HG03280 (cell line): ENCODE measurements around the gene LRRC8E.
"Not testable (repeated sequence)": the region's sequence is repeated elsewhere in the genome, so short reads cannot be mapped to it uniquely, and the experiment has no call there.

ENCODE experiments used
- ATAC-seq: cut with Tn5 transposase; IDR thresholded peaks from one replicate; pipeline ENCODE4 v1.9.1; 2021; ENCODE audit warnings: mild to moderate bottlenecking, moderate library complexity; ENCODE audit not compliant: unreplicated experiment

The LRRC8E gene

GRCh38 chr19:7853770-7854128 lies 34.6 kb upstream of the LRRC8E start:
- no peak for ATAC-seq

DNA sequence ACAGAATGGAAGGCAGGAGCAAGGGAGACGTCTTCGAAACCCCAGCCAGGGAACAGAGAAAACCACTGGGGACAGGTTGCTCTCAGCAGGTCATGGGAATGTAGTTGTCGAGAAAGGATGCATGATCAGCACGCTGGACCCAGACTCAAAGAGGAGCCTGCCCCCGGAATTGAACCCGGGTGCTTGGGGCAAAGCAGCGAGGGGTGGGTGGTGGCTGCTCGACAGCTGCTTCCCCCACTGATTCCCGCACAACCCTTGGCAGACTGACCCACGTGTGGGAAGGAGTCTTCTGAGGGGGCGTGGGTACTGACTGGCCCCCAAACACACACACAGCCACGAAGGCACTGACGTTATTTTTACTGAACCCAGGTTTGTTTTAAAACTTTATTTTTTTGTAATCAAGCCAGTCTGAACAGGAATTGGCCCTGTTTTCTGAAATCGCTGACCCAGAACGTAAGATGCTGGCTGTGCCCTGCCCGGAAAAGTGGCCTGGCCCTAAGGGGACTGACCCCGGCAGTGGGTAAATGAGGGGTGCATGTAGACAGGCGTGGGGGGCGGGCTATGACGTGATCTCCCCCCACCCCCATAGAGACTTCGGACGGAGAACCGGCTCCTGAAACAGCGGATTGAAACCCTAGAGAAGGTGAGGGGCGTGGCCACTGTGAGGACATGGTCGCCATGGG lies 32.7 kb upstream of the LRRC8E start:
- ATAC-seq = no peak

- ATAC-seq = no peak
These were observed 32.2 kb upstream of the LRRC8E start for GRCh38 chr19:7856109-7856591.

GRCh38 chr19:7856679-7857663 lies 31.3 kb upstream of the LRRC8E start:
- no peak for ATAC-seq

GRCh38 chr19:7857727-7858108 lies 30.6 kb upstream of the LRRC8E start:
- no peak for ATAC-seq

DNA sequence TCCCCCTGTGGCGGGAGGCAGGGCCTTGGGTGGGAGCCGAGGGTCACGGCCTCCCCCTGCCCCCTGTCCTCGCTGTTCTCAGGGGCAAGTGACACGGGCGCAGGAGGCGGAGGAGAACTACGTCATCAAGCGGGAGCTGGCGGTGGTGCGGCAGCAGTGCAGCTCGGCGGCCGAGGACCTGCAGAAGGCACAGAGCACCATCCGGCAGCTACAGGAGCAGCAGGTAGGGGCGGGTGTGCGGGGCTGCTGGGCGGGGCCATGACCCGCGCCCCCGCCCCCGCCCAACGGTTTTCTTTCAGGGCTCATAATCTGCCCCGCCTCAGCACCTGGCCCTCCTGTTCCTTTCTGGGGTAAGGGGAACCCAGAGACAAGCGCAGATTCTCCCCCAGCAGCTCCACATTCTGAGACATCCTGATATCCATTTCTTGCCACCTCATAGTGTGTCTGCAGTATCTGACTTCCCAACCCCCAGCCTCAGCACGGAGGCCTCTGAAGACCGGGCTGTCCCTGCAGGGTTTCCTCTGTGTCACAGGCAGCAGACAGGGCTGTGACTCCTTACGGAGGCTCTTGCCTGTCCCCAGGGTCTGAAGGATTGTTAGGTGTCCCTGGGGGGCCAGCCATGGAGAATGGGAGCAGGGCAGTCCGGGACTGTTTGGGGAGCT lies 30.1 kb upstream of the LRRC8E start:
- no peak for ATAC-seq

DNA sequence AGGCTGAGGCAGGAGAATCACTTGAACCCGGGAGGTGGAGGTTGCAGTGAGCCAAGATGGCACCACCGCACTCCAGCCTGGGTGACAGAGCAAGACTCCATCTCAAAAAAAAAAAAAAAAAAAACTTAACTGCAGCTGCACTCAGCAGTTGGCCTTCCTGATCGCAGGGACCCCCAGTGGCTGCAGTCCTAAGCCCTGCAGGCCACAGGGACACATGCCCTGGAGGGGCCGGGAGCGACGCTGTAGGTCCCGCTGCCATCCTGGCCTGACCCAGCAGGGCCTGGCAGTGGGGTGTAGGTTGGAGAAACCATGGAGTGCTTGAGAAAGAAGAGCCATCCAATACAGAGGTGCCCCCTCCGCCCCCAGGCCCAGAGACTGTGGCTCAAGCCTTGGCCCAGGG lies 29.2 kb upstream of the LRRC8E start:
- ATAC-seq = not testable (repeated sequence)

- ATAC-seq = no peak
These were observed 28.2 kb upstream of the LRRC8E start for GRCh38 chr19:7859831-7860713.

DNA sequence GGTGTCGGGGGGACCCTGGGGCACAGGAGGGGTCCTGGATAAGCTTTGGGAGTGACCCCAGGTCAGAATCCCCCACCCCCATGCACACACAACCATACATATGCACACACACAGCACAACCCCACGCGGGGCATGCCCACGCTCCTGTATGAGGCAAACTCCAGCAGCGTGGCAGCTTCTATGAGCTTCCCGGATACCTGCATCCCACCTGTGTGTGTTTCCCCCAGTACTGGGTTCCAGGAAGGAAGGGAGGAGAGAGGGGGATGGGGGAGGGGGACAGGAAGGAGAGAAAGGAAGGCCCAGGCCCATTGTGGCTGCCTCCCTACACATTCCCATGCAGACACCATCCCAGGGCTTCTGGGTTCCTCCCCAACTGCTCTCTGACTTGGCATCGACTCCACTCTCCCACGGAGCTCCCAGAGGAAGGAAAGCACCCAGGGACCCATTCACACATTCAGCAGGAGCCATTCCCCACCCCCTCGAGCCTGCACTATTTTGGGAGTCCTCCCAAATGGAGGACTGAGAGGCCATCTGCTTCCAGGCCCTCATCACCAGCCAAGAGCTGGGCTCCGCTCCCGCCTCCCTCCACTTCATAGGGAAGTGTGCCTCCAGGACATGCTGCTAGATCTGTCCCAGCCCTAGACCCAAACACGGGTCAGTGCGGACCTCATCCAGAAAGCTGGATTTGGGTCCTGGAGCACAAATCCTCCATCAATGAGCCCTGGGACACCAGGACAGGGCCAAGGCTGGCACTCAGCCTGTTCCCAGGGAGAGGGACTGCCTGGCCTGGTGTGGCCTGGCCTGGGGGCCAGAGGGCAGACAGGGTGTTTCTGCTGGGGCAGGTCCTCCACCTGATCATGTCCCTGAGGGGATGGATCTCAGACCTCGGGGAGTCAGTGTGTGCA lies 27.3 kb upstream of the LRRC8E start:
- no peak for ATAC-seq

DNA sequence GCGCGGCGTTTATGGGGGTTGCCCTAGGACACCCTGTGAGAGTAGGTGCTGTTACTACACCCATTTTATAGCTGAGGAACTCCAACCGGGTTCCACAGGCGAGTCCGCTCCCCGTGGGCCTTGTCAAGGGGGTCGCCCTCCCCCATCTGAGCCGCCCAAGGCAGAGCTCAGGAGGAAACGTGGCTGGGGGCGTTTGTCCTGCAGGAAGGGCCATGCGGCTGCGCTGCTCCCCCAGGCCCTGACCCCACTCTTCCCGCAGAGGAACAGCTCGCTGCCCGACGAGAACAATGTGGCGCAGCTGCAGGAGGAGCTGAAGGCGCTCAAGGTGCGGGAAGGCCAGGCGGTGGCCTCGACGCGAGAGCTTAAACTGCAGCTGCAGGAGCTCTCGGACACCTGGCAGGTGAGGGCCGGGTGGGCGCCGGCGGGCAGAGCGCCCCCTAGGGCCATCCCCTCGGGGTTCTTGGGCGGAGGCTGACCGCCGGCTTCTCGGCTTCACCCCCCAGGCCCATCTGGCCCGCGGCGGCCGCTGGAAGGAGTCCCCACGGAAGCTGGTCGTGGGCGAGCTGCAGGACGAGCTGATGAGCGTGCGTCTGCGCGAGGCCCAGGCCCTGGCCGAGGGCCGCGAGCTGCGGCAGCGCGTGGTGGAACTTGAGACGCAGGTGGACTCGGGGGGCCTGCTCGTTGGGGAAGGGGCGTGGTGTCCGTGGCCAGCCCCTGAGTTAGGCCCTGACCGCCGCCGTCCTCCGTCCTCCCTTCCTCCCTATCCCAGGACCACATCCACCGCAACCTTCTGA lies 26.5 kb upstream of the LRRC8E start:
- ATAC-seq = no peak

DNA sequence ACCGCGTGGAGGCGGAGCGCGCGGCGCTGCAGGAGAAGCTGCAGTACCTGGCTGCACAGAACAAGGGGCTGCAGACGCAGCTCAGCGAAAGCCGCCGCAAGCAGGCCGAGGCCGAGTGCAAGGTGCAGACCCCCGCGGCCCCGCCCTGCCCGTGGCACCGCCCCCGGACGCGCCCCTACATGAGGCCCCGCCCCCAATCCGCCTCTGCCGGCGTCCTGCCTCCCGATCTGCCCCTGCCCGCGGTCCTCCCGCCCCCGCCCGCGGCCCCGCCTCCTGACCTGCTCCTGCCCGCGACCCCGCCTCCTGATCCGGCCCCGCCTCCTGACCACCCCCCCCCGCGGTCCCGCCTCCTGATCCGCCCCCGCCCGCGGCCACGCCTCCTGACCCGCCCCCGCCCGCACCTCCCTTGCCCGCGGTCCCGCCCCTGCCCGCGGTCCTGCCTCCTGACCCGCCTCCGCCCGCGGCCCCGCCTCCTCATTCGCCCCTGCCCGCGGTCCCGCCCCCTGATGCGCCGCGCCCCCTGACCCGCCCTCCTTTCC lies 25.8 kb upstream of the LRRC8E start:
- no peak for ATAC-seq

DNA sequence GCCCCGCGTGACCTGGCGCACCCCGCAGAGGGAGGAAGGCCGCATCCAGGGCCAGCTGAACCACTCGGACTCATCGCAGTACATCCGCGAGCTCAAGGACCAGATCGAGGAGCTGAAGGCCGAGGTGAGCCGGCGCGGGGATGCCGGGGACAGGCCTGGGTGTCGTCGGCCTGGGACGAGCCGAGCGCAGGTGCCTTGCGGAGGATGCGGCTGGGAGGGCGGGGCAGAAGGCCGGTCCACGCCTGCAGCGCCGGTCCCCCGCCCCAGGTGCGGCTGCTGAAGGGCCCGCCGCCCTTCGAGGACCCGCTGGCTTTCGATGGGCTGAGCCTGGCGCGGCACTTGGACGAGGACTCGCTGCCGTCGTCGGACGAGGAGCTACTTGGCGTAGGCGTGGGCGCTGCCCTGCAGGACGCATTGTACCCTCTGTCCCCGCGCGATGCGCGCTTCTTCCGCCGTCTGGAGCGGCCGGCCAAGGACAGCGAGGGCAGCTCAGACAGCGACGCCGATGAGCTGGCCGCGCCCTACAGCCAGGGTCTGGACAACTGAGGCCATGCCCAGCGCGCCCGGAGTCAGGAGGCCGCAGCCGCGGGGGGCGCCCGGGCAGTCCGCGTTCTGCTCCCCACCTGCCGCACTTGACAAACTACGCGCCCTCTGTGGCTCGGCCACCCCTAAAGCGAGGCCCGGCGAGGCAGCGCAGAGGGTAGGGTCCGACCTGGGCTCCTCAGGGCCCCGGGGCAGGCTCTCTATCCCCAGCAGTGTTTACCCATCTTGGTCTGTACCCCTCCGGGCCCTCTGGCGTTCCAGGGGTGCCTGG lies 24.9 kb upstream of the LRRC8E start:
- no peak for ATAC-seq

DNA sequence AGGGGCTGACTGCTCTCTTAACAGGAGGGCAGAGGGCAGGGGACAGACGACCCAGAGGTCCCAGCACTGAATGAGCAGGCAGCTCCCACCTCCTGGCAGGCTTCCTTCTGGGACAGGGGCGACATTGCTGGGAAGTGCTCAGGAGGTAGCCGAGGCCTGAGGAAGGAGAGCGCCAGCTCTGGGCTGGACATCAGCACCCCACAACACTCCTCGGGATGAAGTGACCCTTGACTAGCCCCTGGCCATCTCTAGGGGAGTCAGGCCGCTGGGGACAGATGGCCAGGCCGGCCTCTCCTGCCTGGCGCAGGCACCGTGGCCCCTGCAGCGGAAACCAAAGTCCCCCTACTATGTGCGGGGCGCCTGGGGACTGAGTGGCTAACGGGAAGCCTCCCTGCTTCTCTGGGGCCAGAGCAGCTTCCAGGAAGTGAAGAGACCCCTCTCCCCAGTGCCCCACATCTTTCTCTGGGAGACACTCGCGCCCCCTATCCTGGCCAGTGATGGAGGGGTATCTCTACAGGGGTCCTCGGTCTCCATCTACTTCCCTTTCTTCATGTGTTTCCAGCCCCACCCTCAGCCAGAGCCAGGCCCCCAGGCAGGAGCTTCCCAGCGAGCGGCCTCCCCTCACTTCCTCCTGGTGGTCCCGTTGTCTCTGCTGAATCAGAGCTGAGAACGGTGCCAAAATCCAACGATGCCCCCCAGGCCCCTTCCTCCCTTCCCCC lies 24.2 kb upstream of the LRRC8E start:
- ATAC-seq = no peak

DNA sequence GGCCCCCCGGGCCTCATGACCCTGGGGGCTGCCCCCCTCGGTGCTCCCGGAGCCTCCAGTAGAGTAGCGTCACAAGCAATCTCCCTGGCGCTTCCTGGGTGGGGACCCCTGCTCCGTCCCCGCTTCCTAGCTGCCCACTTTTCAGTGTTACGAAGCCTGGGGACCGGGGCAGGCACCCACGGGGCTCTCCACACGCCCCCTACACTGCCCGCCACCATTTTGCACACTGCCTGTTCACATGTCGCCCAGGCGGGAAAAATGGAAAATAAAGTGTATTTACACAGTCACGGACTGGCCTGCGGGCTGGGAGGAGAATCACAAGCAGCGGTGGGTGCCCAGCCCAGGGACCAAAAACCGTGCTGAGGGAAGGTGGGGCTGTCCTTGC lies 23.6 kb upstream of the LRRC8E start:
- no peak for ATAC-seq

- no peak for ATAC-seq
These were observed 22.9 kb upstream of the LRRC8E start for GRCh38 chr19:7865262-7865911.

GRCh38 chr19:7866399-7867091 lies 21.8 kb upstream of the LRRC8E start:
- no peak for ATAC-seq
